ENCODE measurements around the gene BRD9. TPM values are rescaled to one million over a fixed set of nuclear protein-coding genes. Genes with fewer than 3 reads are reported as not detected.
"Not testable (repeated sequence)": the region's sequence is repeated elsewhere in the genome, so short reads cannot be mapped to it uniquely, and the experiment has no call there.

Gene BRD9
- total RNA-seq, 6 donors from 2014 or later = 37.5 to 160 (median 42.3) TPM

- DNase-seq = no peak
- Histone ChIP-seq H3K4me3 (no peak overlapping the region), H3K4me1 (peaks cover 0 to 4% (median 0%) of the 10 kb centered on the region in 4 donors), H3K9me3 (no peaks in the 10 kb centered on the region), H3K27ac (no peak overlapping the region), H3K27me3 (no peaks in the 10 kb centered on the region), H3K36me3 (no peaks in the 10 kb centered on the region)
- WGBS, 2 donors = 85 to 89% methylated on average over 18 to 19 of the region's 19 CpGs
- no peak for TF ChIP-seq EP300 (IDR thresholded peaks at IDR 0.05)
- TF ChIP-seq POLR2A (IDR thresholded peaks at IDR 0.05) = no peak
- no peak for ATAC-seq (ENCODE audit: low FRiP score in 2 of 2)
Measured at GRCh38 chr5:936149-937144, 43.8 kb upstream of the BRD9 start.

GRCh38 chr5:935510-936084, 43.0 kb upstream of the BRD9 start:
- 66 to 70% methylated on average over 4 to 5 of the region's 5 CpGs for WGBS, 2 donors
- TF ChIP-seq POLR2A (IDR thresholded peaks at IDR 0.05) = no peak
- TF ChIP-seq POLR2AphosphoS5 (IDR thresholded peaks at IDR 0.05) = no peak
- H3K4me3 ChIP-seq = no peak overlapping the region
- peak overlapping the region in 1 of 4 donors; percentile 17 for H3K27ac ChIP-seq
- H3K4me1 ChIP-seq = peaks cover 0 to 4% (median 0%) of the 10 kb centered on the region in 4 donors
- H3K27me3 ChIP-seq = no peaks in the 10 kb centered on the region
- H3K9me3 ChIP-seq = no peaks in the 10 kb centered on the region
- ATAC-seq (ENCODE audit: low FRiP score in 2 of 2) (no peak), DNase-seq (no peak)
- no peaks in the 10 kb centered on the region for H3K36me3 ChIP-seq

DNA sequence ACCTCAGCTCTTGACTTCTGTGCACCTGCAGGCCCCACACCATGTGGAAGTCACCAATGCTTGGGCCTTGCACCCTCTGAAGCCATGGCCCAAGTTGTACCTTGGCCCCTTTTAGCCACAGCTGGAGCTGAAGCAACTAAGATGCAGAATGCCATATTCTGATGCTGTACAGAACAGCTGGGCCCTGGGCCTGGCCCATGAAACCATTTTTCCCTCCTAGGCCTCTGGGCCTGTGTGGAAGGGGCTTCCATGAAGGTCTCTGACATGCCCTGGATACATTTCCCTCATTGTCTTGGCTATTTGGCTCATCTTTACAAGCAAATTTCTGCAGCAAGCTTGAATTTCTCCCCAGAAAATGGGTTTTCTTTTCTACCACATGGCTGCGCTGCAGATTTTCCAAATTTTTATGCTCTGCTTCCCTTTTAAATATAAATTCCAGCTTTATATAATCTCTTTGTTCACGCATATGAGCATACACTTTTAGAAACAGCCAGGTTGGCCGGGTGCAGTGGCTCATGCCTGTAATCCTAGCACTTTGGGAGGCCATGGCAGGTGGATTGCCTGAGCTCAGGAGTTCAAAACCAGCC, 41.9 kb upstream of the BRD9 start:
- H3K27me3 ChIP-seq; H3K4me1 ChIP-seq; H3K4me3 ChIP-seq; H3K36me3 ChIP-seq; H3K9me3 ChIP-seq; ATAC-seq (ENCODE audit: low FRiP score in 2 of 2); DNase-seq: not testable (repeated sequence)
- peak overlapping the region in 1 of 4 donors; percentile 34 for H3K27ac ChIP-seq
- 81 to 89% methylated on average over 3 of the region's 3 CpGs for WGBS, 2 donors

GRCh38 chr5:933951-934350, 41.4 kb upstream of the BRD9 start:
- DNase-seq; H3K27me3 ChIP-seq; H3K4me1 ChIP-seq; H3K36me3 ChIP-seq; H3K4me3 ChIP-seq; ATAC-seq (ENCODE audit: low FRiP score in 2 of 2); H3K9me3 ChIP-seq: not testable (repeated sequence)
- H3K27ac ChIP-seq = peak overlapping the region in 2 of 4 donors; percentile 1 to 34

DNA sequence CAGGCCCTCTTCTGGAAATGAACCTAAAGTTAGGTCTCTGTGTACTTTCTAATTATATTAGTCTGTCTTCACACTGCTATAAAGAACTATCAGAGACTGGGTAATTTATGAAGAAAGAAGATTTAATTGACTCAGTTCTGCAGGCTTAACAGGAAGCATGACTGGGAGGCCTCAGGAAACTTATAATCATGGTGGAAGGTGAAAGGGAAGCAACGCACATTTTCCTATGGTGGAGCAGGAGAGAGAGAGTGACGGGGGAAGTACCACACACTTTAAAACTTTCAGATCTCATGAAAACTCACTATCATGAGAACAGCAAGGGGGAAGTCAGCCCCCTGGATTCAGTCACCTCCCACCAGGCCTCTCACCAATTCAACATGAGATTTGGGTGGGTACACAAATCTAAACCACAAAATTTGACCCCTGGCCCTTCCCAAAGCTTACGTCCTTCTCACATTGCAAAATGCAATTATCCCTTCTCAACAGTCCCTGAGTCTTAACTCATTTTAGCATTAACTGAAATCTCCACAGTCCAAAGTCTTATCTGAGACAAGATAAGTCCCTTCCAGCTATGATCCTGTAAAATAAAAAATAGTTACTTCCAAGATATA, 40.8 kb upstream of the BRD9 start:
- ATAC-seq (ENCODE audit: low FRiP score in 2 of 2) (no peak), DNase-seq (no peak)
- H3K36me3 ChIP-seq = no peaks in the 10 kb centered on the region
- 77 to 80% methylated on average over 3 of the region's 3 CpGs for WGBS, 2 donors
- H3K9me3 ChIP-seq = no peaks in the 10 kb centered on the region
- H3K27me3 ChIP-seq = no peaks in the 10 kb centered on the region
- peak overlapping the region in 3 of 4 donors; percentile 1 to 58 (median 34) for H3K27ac ChIP-seq
- peaks cover 0 to 4% (median 0%) of the 10 kb centered on the region in 4 donors for H3K4me1 ChIP-seq
- no peak overlapping the region for H3K4me3 ChIP-seq
- no peak for TF ChIP-seq EP300 (IDR thresholded peaks at IDR 0.05)
- TF ChIP-seq CTCF (IDR thresholded peaks at IDR 0.05) = no peak
- no peak for TF ChIP-seq POLR2AphosphoS5 (IDR thresholded peaks at IDR 0.05)
- no peak for TF ChIP-seq POLR2A (IDR thresholded peaks at IDR 0.05)

- ATAC-seq (ENCODE audit: low FRiP score in 2 of 2) = peak; percentile 40 to 56
- TF ChIP-seq POLR2A (IDR thresholded peaks at IDR 0.05) (no peak), POLR2AphosphoS5 (IDR thresholded peaks at IDR 0.05) (peak; percentile 70 to 76)
- 44 to 63% methylated on average over 3 to 4 of the region's 4 CpGs for WGBS, 2 donors
Measured at GRCh38 chr5:932628-933250, 40.1 kb upstream of the BRD9 start.

More at GRCh38 chr5:932628-933250, 40.1 kb upstream of the BRD9 start:
- Histone ChIP-seq H3K4me3 (no peak overlapping the region), H3K27me3 (no peaks in the 10 kb centered on the region), H3K36me3 (no peaks in the 10 kb centered on the region), H3K27ac (peak overlapping the region in 3 of 4 donors; percentile 58 to 81 (median 70)), H3K9me3 (no peaks in the 10 kb centered on the region), H3K4me1 (peaks cover 0 to 4% (median 0%) of the 10 kb centered on the region in 4 donors)
- DNase-seq = no peak
